GM19043 (cell line): ENCODE data around the gene RAB3GAP2.
"Not testable (repeated sequence)": the region's sequence is repeated elsewhere in the genome, so short reads cannot be mapped to it uniquely, and the experiment has no call there.

Experiments
- ATAC-seq: cut with Tn5 transposase; IDR thresholded peaks from one replicate; pipeline ENCODE4 v1.9.1; 2021; ENCODE audit warnings: low read depth; ENCODE audit not compliant: unreplicated experiment

The RAB3GAP2 gene

GRCh38 chr1:220287129-220287528 lies 14.9 kb upstream of the RAB3GAP2 start:
- ATAC-seq: no peak

- ATAC-seq: no peak
Observed at GRCh38 chr1:220283625-220284024, 11.4 kb upstream of the RAB3GAP2 start.

DNA sequence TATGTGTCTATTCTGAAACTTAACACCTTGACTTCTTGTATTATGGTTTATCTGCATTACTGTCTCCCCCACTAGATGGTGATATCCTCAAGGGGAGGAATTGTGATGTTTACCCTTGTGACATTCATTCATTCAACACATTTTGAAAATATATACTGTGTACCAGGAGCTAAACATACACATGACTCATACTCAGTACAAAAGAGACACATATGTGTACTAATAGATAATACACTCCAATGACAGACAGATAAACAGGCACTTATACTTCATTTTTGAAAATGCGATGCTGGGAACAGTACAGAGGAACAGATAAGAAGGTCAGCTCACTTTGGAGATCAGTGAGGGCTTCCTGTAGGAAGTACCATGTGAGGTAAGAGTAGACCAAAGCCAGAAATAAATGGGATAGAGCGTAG lies 8.9 kb upstream of the RAB3GAP2 start:
- no peak for ATAC-seq

DNA sequence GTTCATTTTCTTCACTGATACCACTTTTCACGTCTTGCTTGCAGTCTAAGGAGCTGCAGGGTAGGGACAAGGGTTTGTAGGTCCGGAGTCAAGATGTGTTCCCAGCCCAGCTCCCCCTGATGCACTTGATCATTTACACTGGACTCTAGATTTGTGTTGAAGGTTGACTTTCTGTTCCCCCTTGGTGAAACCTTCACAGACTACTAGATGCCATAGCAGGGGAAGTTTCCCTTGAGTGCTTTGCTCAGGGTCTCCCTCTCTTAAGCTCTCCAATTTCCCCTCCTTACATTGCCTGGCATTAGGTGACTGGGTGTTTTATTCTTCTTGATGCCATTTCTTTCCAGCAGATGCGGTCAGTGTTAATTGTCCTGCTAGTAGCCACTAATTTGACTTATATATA lies 8.0 kb upstream of the RAB3GAP2 start:
- no peak for ATAC-seq

GRCh38 chr1:220278991-220279390 lies 6.7 kb upstream of the RAB3GAP2 start:
- ATAC-seq: no peak

GRCh38 chr1:220275430-220275829 lies 3.2 kb upstream of the RAB3GAP2 start:
- ATAC-seq: no peak

- ATAC-seq: no peak
Observed at GRCh38 chr1:220274251-220274855, 2.1 kb upstream of the RAB3GAP2 start.

- no peak for ATAC-seq
Observed at GRCh38 chr1:220272841-220273090, 513 bp upstream of the RAB3GAP2 start.

- ATAC-seq: no peak
Observed at GRCh38 chr1:220271706-220272046, 577 bp downstream of the RAB3GAP2 start.

DNA sequence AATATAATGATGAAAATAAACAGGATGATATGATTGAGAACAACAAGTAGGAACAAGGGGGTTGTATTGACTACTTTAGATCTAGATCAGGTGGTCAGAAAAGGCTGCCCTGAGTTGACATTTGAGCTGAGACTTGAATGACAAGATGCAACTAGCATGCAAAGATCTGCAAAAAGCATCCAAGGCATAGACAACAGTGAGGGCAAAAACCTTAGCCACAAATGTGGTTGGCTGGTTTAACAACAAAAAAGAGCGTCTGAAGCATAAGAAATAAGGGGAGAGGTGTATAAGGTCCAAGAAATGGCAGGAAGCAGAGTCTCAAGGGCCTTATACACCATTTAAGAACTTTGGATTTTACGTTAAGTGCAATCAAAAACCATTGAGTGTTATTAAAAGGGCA lies 3.2 kb downstream of the RAB3GAP2 start:
- ATAC-seq: no peak

DNA sequence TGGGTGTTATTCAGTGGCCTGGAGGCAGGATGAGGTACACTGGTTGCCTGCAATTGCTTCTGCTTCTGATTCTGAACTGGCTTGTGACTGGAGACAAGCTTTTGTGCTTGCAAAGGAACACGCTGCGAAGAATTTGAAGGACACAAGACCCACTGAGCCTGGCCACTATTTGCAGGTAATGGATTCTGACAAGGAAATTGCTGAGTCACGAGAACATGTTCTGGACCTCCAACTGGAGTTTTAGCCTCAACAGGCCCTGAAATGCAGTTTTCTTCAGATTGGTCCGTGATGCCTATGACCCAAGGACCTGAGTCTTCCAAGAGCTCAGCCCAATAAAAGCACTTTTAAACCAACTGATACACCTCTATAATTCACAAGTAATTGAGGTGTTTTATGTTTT lies 4.6 kb downstream of the RAB3GAP2 start:
- ATAC-seq: no peak

- not testable (repeated sequence) for ATAC-seq
Observed at GRCh38 chr1:220260228-220260627, 12.0 kb downstream of the RAB3GAP2 start.

DNA sequence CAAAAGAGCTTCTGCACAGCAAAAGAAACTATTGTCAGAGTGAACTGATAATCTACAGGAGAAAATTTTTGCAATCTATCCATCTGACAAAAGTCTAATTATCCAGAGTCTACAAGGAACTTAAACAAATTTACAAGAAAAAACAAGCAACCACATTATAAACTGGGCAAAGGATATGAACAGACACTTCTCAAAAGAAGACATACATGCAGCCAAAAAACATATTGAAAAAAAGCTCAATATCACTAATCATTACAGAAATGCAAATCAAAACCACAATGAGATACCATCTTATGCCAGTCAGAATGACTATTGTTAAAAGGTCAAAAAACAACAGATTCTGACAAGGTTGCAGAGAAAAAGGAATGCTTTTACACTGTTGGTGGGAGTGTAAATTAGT lies 12.5 kb downstream of the RAB3GAP2 start:
- ATAC-seq: not testable (repeated sequence)

DNA sequence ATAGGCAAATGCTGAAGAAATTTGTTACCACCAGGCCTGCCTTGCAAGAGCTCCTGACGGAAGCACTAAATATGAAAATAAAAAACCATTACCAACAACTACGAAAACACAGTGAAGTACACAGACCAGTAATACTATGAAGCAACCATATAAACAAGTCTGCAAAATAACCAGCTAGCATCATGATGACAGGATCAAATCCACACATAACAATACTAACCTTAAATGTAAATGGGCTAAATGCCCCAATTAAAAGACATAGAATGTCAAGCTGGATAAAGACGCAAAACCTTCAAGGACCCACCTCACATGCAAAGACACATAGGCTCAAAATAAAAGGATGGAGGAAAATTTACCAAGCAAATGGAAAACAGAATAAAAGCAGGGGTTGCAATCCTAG lies 16.1 kb downstream of the RAB3GAP2 start:
- not testable (repeated sequence) for ATAC-seq

GRCh38 chr1:220255204-220255603 lies 17.0 kb downstream of the RAB3GAP2 start:
- ATAC-seq: no peak

GRCh38 chr1:220253290-220253689 lies 19.0 kb downstream of the RAB3GAP2 start:
- not testable (repeated sequence) for ATAC-seq

GRCh38 chr1:220251272-220251671 lies 21.0 kb downstream of the RAB3GAP2 start:
- no peak for ATAC-seq

- ATAC-seq: no peak
Observed at GRCh38 chr1:220250681-220251080, 21.6 kb downstream of the RAB3GAP2 start.

GRCh38 chr1:220249522-220249921 lies 22.7 kb downstream of the RAB3GAP2 start:
- ATAC-seq: no peak

GRCh38 chr1:220248715-220249265 lies 23.5 kb downstream of the RAB3GAP2 start:
- ATAC-seq: not testable (repeated sequence)

GRCh38 chr1:220245900-220246299 lies 26.4 kb downstream of the RAB3GAP2 start:
- not testable (repeated sequence) for ATAC-seq

DNA sequence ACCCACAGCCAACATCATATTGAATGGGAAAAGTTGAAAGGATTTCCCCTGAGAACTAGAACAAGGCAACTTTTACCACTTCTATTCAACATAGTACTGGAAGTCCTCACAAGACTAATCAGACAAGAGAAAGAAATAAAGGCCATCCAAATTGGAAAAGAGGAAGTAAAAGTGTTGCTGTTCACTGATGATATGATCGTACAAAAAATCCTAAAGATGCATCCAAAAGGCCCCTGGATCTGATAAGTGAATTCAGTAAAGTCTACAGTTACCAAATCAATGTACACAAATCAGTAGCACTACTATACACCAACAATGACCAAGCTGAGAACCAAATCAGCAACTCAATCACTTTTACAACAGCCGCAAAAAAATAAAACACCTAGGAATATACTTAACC lies 28.3 kb downstream of the RAB3GAP2 start:
- no peak for ATAC-seq

DNA sequence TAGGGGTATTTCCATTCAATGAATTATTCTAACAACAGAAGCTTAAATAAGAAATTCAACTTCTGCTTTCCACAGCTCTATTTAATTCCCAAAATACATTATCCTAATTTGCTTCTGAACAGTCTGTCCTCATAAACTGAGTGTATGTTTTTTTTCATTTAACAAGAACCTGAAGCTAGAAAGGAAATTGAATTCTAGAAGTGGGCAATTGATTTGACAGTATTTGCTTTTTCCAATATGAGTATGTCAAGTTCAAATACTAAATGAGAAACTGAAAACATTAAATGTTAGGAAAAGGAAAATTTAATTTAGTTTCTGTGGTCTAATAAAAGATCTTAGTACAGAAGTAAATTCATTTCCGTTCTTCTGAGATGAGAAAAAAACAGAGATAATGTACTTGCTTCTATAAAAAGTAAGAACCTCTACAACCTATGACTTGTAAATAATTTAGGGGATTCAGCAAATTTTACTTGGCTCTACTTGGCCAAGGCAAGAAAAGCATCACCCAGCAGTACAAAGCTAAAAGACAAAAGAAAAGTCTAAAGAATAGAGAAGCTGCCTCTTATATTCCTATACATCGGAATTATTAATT lies 31.1 kb downstream of the RAB3GAP2 start:
- ATAC-seq: no peak
